ENCODE data around the gene USP32. TPM values are rescaled to one million over a fixed set of nuclear protein-coding genes. Genes with fewer than 3 reads are reported as not detected.
"Not testable (repeated sequence)": the region's sequence is repeated elsewhere in the genome, so short reads cannot be mapped to it uniquely, and the experiment has no call there.

USP32 gene
- total RNA-seq, 2 donors from 2014 or later = 37.4 to 48.9 TPM

GRCh38 chr17:60215895-60216294, 176.0 kb downstream of the USP32 start:
- ATAC-seq; intact Hi-C loops (cut with DNase I, micrococcal nuclease); DNase-seq: not testable (repeated sequence)

GRCh38 chr17:60211282-60211681, 180.7 kb downstream of the USP32 start:
- DNase-seq; ATAC-seq; intact Hi-C loops (cut with DNase I, micrococcal nuclease): not testable (repeated sequence)

- DNase-seq; intact Hi-C loops (cut with DNase I, micrococcal nuclease); ATAC-seq: not testable (repeated sequence)
Observed at GRCh38 chr17:60208302-60208701, 183.6 kb downstream of the USP32 start.

GRCh38 chr17:60205782-60206181, 186.2 kb downstream of the USP32 start:
- intact Hi-C loops (cut with DNase I, micrococcal nuclease); ATAC-seq; DNase-seq: not testable (repeated sequence)

GRCh38 chr17:60198630-60199029, 193.3 kb downstream of the USP32 start:
- ATAC-seq; DNase-seq; intact Hi-C loops (cut with DNase I, micrococcal nuclease): not testable (repeated sequence)

- DNase-seq; intact Hi-C loops (cut with DNase I, micrococcal nuclease): not testable (repeated sequence)
- ATAC-seq = peak; percentile 70
Observed at GRCh38 chr17:60194141-60194540, 197.8 kb downstream of the USP32 start.

- ATAC-seq = peak; percentile 95
- DNase-seq = no peak
- intact Hi-C loops (cut with DNase I, micrococcal nuclease) = no loop called here
Observed at GRCh38 chr17:60193482-60193881, 198.5 kb downstream of the USP32 start.

- ATAC-seq; DNase-seq; intact Hi-C loops (cut with DNase I, micrococcal nuclease): not testable (repeated sequence)
Observed at GRCh38 chr17:60193032-60193431, 198.9 kb downstream of the USP32 start.

- ATAC-seq; intact Hi-C loops (cut with DNase I, micrococcal nuclease); DNase-seq: not testable (repeated sequence)
Observed at GRCh38 chr17:60190032-60190431, 201.9 kb downstream of the USP32 start.

- intact Hi-C loops (cut with DNase I, micrococcal nuclease) = no loop called here
- DNase-seq (no peak), ATAC-seq (no peak)
Observed at GRCh38 chr17:60188759-60189158, 203.2 kb downstream of the USP32 start.

GRCh38 chr17:60186846-60187745, 204.8 kb downstream of the USP32 start:
- intact Hi-C loops (cut with DNase I, micrococcal nuclease); DNase-seq: not testable (repeated sequence)
- peak; percentile 89 for ATAC-seq

GRCh38 chr17:60186372-60186771, 205.6 kb downstream of the USP32 start:
- DNase-seq; ATAC-seq; intact Hi-C loops (cut with DNase I, micrococcal nuclease): not testable (repeated sequence)

GRCh38 chr17:60180380-60180779, 211.6 kb downstream of the USP32 start:
- not testable (repeated sequence) for ATAC-seq

GRCh38 chr17:60178180-60178579, 213.8 kb downstream of the USP32 start:
- DNase-seq, ATAC-seq: not testable (repeated sequence)

More at GRCh38 chr17:60180380-60180779, 211.6 kb downstream of the USP32 start:
- DNase-seq; intact Hi-C loops (cut with DNase I, micrococcal nuclease): not testable (repeated sequence)

GRCh38 chr17:60176763-60177162, 215.2 kb downstream of the USP32 start:
- DNase-seq = not testable (repeated sequence)

More at GRCh38 chr17:60178180-60178579, 213.8 kb downstream of the USP32 start:
- intact Hi-C loops (cut with DNase I, micrococcal nuclease) = not testable (repeated sequence)

GRCh38 chr17:60174767-60175166, 217.2 kb downstream of the USP32 start:
- intact Hi-C loops (cut with DNase I, micrococcal nuclease); DNase-seq: not testable (repeated sequence)
- ATAC-seq = peak; percentile 31

More at GRCh38 chr17:60176763-60177162, 215.2 kb downstream of the USP32 start:
- ATAC-seq; intact Hi-C loops (cut with DNase I, micrococcal nuclease): not testable (repeated sequence)

GRCh38 chr17:60174035-60174434, 217.9 kb downstream of the USP32 start:
- ATAC-seq = no peak
- intact Hi-C loops (cut with DNase I, micrococcal nuclease) = no loop called here
- no peak for DNase-seq

- ATAC-seq (peak; percentile 39), DNase-seq (no peak)
- intact Hi-C loops (cut with DNase I, micrococcal nuclease) = no loop called here
Observed at GRCh38 chr17:60173304-60173819, 218.6 kb downstream of the USP32 start.

- ATAC-seq = no peak
- DNase-seq = no peak
- intact Hi-C loops (cut with DNase I, micrococcal nuclease) = no loop called here
Observed at GRCh38 chr17:60171753-60172079, 220.2 kb downstream of the USP32 start.

Measured in left colon (tissue), 2 donors.